ENCODE measurements around the gene MAST2.

- TF ChIP-seq, protein P1, sequence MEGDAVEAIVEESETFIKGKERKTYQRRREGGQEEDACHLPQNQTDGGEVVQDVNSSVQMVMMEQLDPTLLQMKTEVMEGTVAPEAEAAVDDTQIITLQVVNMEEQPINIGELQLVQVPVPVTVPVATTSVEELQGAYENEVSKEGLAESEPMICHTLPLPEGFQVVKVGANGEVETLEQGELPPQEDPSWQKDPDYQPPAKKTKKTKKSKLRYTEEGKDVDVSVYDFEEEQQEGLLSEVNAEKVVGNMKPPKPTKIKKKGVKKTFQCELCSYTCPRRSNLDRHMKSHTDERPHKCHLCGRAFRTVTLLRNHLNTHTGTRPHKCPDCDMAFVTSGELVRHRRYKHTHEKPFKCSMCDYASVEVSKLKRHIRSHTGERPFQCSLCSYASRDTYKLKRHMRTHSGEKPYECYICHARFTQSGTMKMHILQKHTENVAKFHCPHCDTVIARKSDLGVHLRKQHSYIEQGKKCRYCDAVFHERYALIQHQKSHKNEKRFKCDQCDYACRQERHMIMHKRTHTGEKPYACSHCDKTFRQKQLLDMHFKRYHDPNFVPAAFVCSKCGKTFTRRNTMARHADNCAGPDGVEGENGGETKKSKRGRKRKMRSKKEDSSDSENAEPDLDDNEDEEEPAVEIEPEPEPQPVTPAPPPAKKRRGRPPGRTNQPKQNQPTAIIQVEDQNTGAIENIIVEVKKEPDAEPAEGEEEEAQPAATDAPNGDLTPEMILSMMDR (IDR thresholded peaks at IDR 0.05; ENCODE audit: low read depth, low read length): no peak
- TF ChIP-seq, protein P2, sequence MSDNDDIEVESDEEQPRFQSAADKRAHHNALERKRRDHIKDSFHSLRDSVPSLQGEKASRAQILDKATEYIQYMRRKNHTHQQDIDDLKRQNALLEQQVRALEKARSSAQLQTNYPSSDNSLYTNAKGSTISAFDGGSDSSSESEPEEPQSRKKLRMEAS (IDR thresholded peaks at IDR 0.05; ENCODE audit: low read depth, low read length): no peak
Observed at GRCh38 chr1:45930258-45931150, 127.1 kb downstream of the MAST2 start.
